Heart right ventricle (tissue), 16 donors: ENCODE results near the gene APOL6. TPM values are rescaled to one million over a fixed set of nuclear protein-coding genes. Genes with fewer than 3 reads are reported as not detected.
A peak's percentile ranks its signal among the peaks of the same experiment; 100 is the strongest.

ENCODE experiments used
- ATAC-seq, 8 donors: fragments of 200-7000 bp; cut with Tn5 transposase; one replicate each; pipeline ENCODE4 v1.9.1; 2020; ENCODE audit warnings: mild to moderate bottlenecking in 8 of 8, moderate library complexity in 8 of 8, moderate number of reproducible peaks in 1 of 8
- DNase-seq, 2 donors: peaks; one replicate each; pipeline ENCODE4 v3.0.0-alpha.2; 2020
- H3K27ac ChIP-seq, 10 donors: fragments of 200-600 bp; sonication (generic) in 2 of 10; one replicate each; pipeline versions ENCODE4 v1.5.0 to v1.8.0; 2020 to 2022; ENCODE audit warnings: mild to moderate bottlenecking in 3 of 10
- H3K27me3 ChIP-seq, 7 donors: fragments of 200-600 bp; one replicate each; pipeline ENCODE4 v1.8.0; 2021 to 2022; ENCODE audit warnings: mild to moderate bottlenecking in 2 of 7
- H3K36me3 ChIP-seq, 9 donors: fragments of 200-600 bp; sonication (generic) in 1 of 9; one replicate each; pipeline versions ENCODE4 v1.5.0 to v1.8.0; 2020 to 2022; ENCODE audit warnings: mild to moderate bottlenecking in 2 of 9
- H3K4me1 ChIP-seq, 9 donors: fragments of 200-600 bp; sonication (generic) in 1 of 9; one replicate each; pipeline versions ENCODE4 v1.5.0 to v1.8.0; 2020 to 2022; ENCODE audit warnings: mild to moderate bottlenecking in 4 of 9
- H3K4me3 ChIP-seq, 10 donors: fragments of 200-600 bp; sonication (generic) in 2 of 10; one replicate each; pipeline versions ENCODE4 v1.5.0 to v1.8.0; 2020 to 2022; ENCODE audit warnings: mild to moderate bottlenecking in 7 of 10, moderate library complexity in 2 of 10
- H3K9me3 ChIP-seq, 11 donors: fragments of 200-600 bp in 10 of 11; sonication (generic) in 2 of 11; one replicate each; pipeline versions ENCODE4 v1.5.0 to v1.8.0; 2013 to 2022; ENCODE audit warnings: mild to moderate bottlenecking in 2 of 11, control low read depth in 1 of 11, moderate library complexity in 1 of 11
- CTCF ChIP-seq, 9 donors: fragments of 200-600 bp; sonication (generic) in 2 of 9; IDR thresholded peaks; one replicate each; pipeline versions ENCODE4 v1.5.0 to v1.8.0; 2021 to 2022; ENCODE audit warnings: antibody characterized with exemption in 9 of 9, mild to moderate bottlenecking in 5 of 9, moderate library complexity in 1 of 9
- WGBS, 2 donors: extraction: QIAGEN DNeasy Blood & Tissue Kit; methylation state at CpG; one replicate each; pipeline ENCODE4 v1.1.7; 2013; ENCODE audit warnings: inconsistent platforms in 1 of 2; 5-methylcytosine and 5-hydroxymethylcytosine counted together
- intact Hi-C, 10 donors: fragments of 100-400 bp; cut with DNase I; formaldehyde crosslinking; loops; one replicate each; pipeline versions ENCODE4 v1.11.1 to v1.14.2; 2022
- polyA plus RNA-seq, 2 donors: library from polyadenylated mRNA; stranded (reverse); fragments of 200-250 nt; gene quantifications; one replicate each; pipeline ENCODE4 v1.2.3, GENCODE V29; 2013
- total RNA-seq, 10 donors: library from RNA; stranded (reverse); fragmentation: NEBNext Ultra II Directional in 3 of 10; extraction: Animal tissue kit (Norgen Biotek cat#: 25700) in 3 of 10; gene quantifications; one replicate each; pipeline versions ENCODE4 v1.2.1 to v1.2.4, GENCODE V29; 2021 to 2023
- donor health status: Arrhythmogenic right ventricular cardiomyopathy.
- donor health status: ischemic (EF 13 %, LVEDD 7.1; RV severe dilation, severe dysfunction).
- donor health status: healthy with polysubstance abuse.
- donor health status: DM: no; HTN: yes; CAD: no.
- donor health status: DM: no; HTN: no; CAD: no.
- donor health status: ischemic (EF 25% LVEDD 6.9; RV normal size, moderate dysfunction).
- donor health status: ischemic (EF 25% LVEDD 5.7; RV mildly dilated, moderate dysfunction).
- donor health status: healthy.
- donor health status: DM: yes; HTN: yes; CAD: no.
- donor health status: Ischemic cardiomyopathy.
- donor health status: ischemic (EF 35%, LVEDD 5.7; RV mildly dilated, moderate dysfunction).
- donor health status: nonischemic (EF 11% LVEDD 7.7; RV severe dilation, severe dysfunction).
- donor health status: DM: yes; HTN: yes; CAD: no.
- donor health status: PGD.
- donor health status: ischemic (EF 29% LVEDD 5.4; RV normal size, mild dysfunction).
- donor health status: nonischemic (EF 23%, LVEDD 6.1; RV moderate dilation, normal function).

Gene APOL6
- total and polyA plus RNA-seq, 12 donors = 1.7 to 51.9 (median 7.6) TPM

GRCh38 chr22:35642305-35642741, 5.9 kb upstream of the APOL6 start:
- ATAC-seq (no peak), DNase-seq (no peak)
- TF ChIP-seq CTCF (IDR thresholded peaks at IDR 0.05) = no peak
- H3K27ac ChIP-seq = no peak overlapping the region
- H3K36me3 ChIP-seq = no peaks in the 10 kb centered on the region
- WGBS, 2 donors = 40 to 41% methylated on average over 2 of the region's 2 CpGs
- intact Hi-C loops = loop anchor here in 1 of 10 donors (5.0 kb wide), 1 partner anchor 105 kb away; no protein-coding TSS in a partner anchor
- no peaks in the 10 kb centered on the region for H3K9me3 ChIP-seq
- no peak overlapping the region for H3K4me3 ChIP-seq
- H3K4me1 ChIP-seq = peaks cover 21 to 72% (median 39%) of the 10 kb centered on the region in 9 donors
- H3K27me3 ChIP-seq = no peaks in the 10 kb centered on the region

GRCh38 chr22:35643991-35644390, 4.3 kb upstream of the APOL6 start:
- 97 to 100% methylated on average over 1 of the region's 1 CpG for WGBS, 2 donors

GRCh38 chr22:35645646-35646045, 2.6 kb upstream of the APOL6 start:
- ATAC-seq = no peak
- no peak for TF ChIP-seq CTCF (IDR thresholded peaks at IDR 0.05)

More at GRCh38 chr22:35643991-35644390, 4.3 kb upstream of the APOL6 start:
- no peak for ATAC-seq
- peaks cover 12 to 62% (median 29%) of the 10 kb centered on the region in 9 donors for H3K4me1 ChIP-seq
- intact Hi-C loops = loop anchor here in 1 of 10 donors (5.0 kb wide), 1 partner anchor 103 kb away; no protein-coding TSS in a partner anchor
- DNase-seq = no peak
- H3K27me3 ChIP-seq = no peaks in the 10 kb centered on the region
- no peaks in the 10 kb centered on the region for H3K36me3 ChIP-seq
- H3K27ac ChIP-seq = no peak overlapping the region
- H3K9me3 ChIP-seq = no peaks in the 10 kb centered on the region
- H3K4me3 ChIP-seq = no peak overlapping the region
- TF ChIP-seq CTCF (IDR thresholded peaks at IDR 0.05) = no peak

GRCh38 chr22:35649026-35649553, 844 bp downstream of the APOL6 start:
- H3K27ac ChIP-seq = peak overlapping the region; percentile 72 to 98 (median 92)
- peaks cover 8 to 48% (median 30%) of the 10 kb centered on the region in 9 donors for H3K4me1 ChIP-seq
- TF ChIP-seq CTCF (IDR thresholded peaks at IDR 0.05) = no peak
- WGBS, 2 donors = 54 to 78% methylated on average over 7 of the region's 7 CpGs
- H3K36me3 ChIP-seq = peaks cover 0 to 17% (median 0%) of the 10 kb centered on the region in 9 donors
- no peak for DNase-seq
- H3K27me3 ChIP-seq = no peaks in the 10 kb centered on the region
- ATAC-seq = peak in 3 of 8 donors; percentile 5 to 15 (median 7)
- peak overlapping the region; percentile 54 to 80 (median 60) for H3K4me3 ChIP-seq
- intact Hi-C loops = loop anchor here in 1 of 10 donors (5.0 kb wide), 1 partner anchor 188 kb away; no protein-coding TSS in a partner anchor
- H3K9me3 ChIP-seq = peaks cover 0 to 12% (median 0%) of the 10 kb centered on the region in 11 donors

More at GRCh38 chr22:35645646-35646045, 2.6 kb upstream of the APOL6 start:
- Histone ChIP-seq H3K9me3 (no peaks in the 10 kb centered on the region), H3K4me3 (no peak overlapping the region), H3K4me1 (peaks cover 11 to 62% (median 39%) of the 10 kb centered on the region in 9 donors), H3K27ac (peak overlapping the region in 1 of 10 donors; percentile 93), H3K27me3 (no peaks in the 10 kb centered on the region), H3K36me3 (peaks cover 0 to 5% (median 0%) of the 10 kb centered on the region in 9 donors)
- 94 to 98% methylated on average over 4 of the region's 4 CpGs for WGBS, 2 donors
- no peak for DNase-seq
- intact Hi-C loops = loop anchor here in 1 of 10 donors (5.0 kb wide), 1 partner anchor 192 kb away; no protein-coding TSS in a partner anchor
